ENCODE results near the gene CD160.

- TF ChIP-seq CTCF (IDR thresholded peaks at IDR 0.05): no peak
- TF ChIP-seq ZFX (IDR thresholded peaks at IDR 0.05; ENCODE audit: borderline replicate concordance): no peak
These were observed 30.4 kb upstream of the CD160 start for GRCh38 chr1:145688924-145689323.

Measured in 22Rv1 (cell line).